PC-9 (cell line): ENCODE data around the gene TAS2R1. TPM values are rescaled to one million over a fixed set of nuclear protein-coding genes. Genes with fewer than 3 reads are reported as not detected.

Source experiments
- BruUV-seq: library from RNA; stranded (reverse); fragments of 400-500 nt; replicated peaks from 2 replicates; lab custom pipeline; 2021; lab: Mats Ljungman, UMichigan
- CTCF ChIA-PET: fragments of 300-600 bp; sonication (Branson Sonifier 250); formaldehyde crosslinking; loops from one replicate; lab custom pipeline; 2022; ENCODE audit warnings: antibody characterized with exemption; lab: Charles Lee
- POLR2A ChIA-PET: fragments of 300-600 bp; sonication (Branson Sonifier 250); formaldehyde crosslinking; loops from one replicate; lab custom pipeline; 2022; ENCODE audit warnings: antibody characterized with exemption; ENCODE audit not compliant: unreplicated experiment; lab: Charles Lee
- DNase-seq, 2 experiments: peaks; one replicate each; pipeline versions ENCODE4 v3.0.0 to v3.0.0-alpha.2; 2015 to 2022; ENCODE audit warnings: mixed read lengths in 1 of 2
- H2AFZ ChIP-seq: fragments of 200-600 bp; sonication (generic); 2 replicates; pipeline ENCODE4 v1.8.1; 2017; ENCODE audit warnings: antibody characterized with exemption
- H3F3A ChIP-seq: fragments of 200-600 bp; sonication (generic); 2 replicates; pipeline ENCODE4 v1.8.1; 2017; ENCODE audit warnings: antibody characterized with exemption, mild to moderate bottlenecking, low read depth; ENCODE audit not compliant: insufficient read depth
- H3K27ac ChIP-seq: fragments of 200-600 bp; sonication (generic); 2 replicates; pipeline ENCODE4 v1.6.1; 2016; ENCODE audit warnings: mixed run types
- H3K27me3 ChIP-seq: fragments of 200-600 bp; sonication (generic); 2 replicates; pipeline ENCODE4 v1.6.1; 2016; ENCODE audit warnings: low read depth, mixed run types; ENCODE audit not compliant: insufficient read depth
- H3K36me3 ChIP-seq: fragments of 200-600 bp; sonication (generic); 2 replicates; pipeline ENCODE4 v1.6.1; 2016; ENCODE audit warnings: low read depth, mixed run types
- H3K4me1 ChIP-seq: fragments of 200-600 bp; sonication (generic); replicated peaks from 2 replicates; pipeline ENCODE4 v1.6.1; 2016; ENCODE audit warnings: mixed run types; ENCODE audit not compliant: insufficient read depth
- H3K4me2 ChIP-seq: fragments of 200-600 bp; sonication (generic); 2 replicates; pipeline ENCODE4 v1.6.1; 2017; ENCODE audit warnings: mixed run types
- H3K4me3 ChIP-seq: fragments of 200-600 bp; sonication (generic); 2 replicates; pipeline ENCODE4 v1.6.1; 2016; ENCODE audit warnings: mixed run types
- H3K79me2 ChIP-seq: fragments of 200-600 bp; sonication (generic); 2 replicates; pipeline ENCODE4 v1.6.1; 2017; ENCODE audit warnings: low read depth, mixed run types
- H3K9me2 ChIP-seq: fragments of 200-600 bp; sonication (generic); 2 replicates; pipeline ENCODE4 v1.8.1; 2017; ENCODE audit warnings: mild to moderate bottlenecking; ENCODE audit not compliant: insufficient read depth
- H3K9me3 ChIP-seq: fragments of 200-600 bp; sonication (generic); 2 replicates; pipeline ENCODE4 v1.8.1; 2016; ENCODE audit warnings: low read depth; ENCODE audit not compliant: insufficient read depth
- H4K20me1 ChIP-seq: fragments of 200-600 bp; sonication (generic); 2 replicates; pipeline ENCODE4 v1.8.1; 2017; ENCODE audit not compliant: insufficient read depth
- EZH2 ChIP-seq: fragments of 200-600 bp; sonication (generic); IDR thresholded peaks from 2 replicates; pipeline ENCODE4 v1.8.0; 2017; ENCODE audit warnings: antibody characterized with exemption, low read depth
- intact Hi-C: fragments of 100-400 bp; cut with micrococcal nuclease; formaldehyde crosslinking; loops from one replicate; pipeline ENCODE4 v1.10.0; 2022; ENCODE audit not compliant: unreplicated experiment
- total RNA-seq: library from RNA; stranded (reverse); gene quantifications from 2 replicates; pipeline ENCODE4 v1.2.3, GENCODE V29; 2021
- TF ChIP-seq, protein P1 (sequence below): fragments of 200-600 bp; sonication (generic); conservative IDR thresholded peaks from 2 replicates; pipeline ENCODE4 v1.6.1; 2017; ENCODE audit warnings: mixed run types, antibody characterized with exemption, mild to moderate bottlenecking, moderate library complexity

The TAS2R1 gene
- total RNA-seq, 1 experiment from 2014 or later: not detected

DNA sequence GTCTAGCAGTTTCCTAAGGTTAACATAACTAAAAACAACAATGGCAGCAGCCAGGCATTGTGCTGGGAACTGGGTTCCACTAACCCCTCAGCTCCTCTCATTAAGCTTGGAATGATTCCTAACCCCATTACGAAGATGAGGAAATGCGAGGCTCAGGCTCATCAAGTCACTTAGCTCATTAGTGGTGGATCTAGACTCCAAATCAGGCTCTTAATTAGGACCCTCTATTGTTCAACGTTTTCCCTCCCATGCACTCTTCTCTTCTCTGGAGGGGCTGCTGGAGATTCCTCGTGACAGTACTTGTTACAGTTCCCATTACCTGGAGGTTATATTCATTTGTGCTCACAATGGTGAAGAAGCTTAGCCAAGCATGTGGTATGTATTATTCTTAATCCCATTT, 6.5 kb downstream of the TAS2R1 start:
- no peaks in the 10 kb centered on the region for H3K27me3 ChIP-seq
- H3K4me3 ChIP-seq: no peak overlapping the region
- H3K4me1 ChIP-seq: peaks cover 12% of the 10 kb centered on the region
- no peaks in the 10 kb centered on the region for H3K79me2 ChIP-seq
- H3F3A ChIP-seq: no peaks in the 10 kb centered on the region
- TF ChIP-seq, protein P1, sequence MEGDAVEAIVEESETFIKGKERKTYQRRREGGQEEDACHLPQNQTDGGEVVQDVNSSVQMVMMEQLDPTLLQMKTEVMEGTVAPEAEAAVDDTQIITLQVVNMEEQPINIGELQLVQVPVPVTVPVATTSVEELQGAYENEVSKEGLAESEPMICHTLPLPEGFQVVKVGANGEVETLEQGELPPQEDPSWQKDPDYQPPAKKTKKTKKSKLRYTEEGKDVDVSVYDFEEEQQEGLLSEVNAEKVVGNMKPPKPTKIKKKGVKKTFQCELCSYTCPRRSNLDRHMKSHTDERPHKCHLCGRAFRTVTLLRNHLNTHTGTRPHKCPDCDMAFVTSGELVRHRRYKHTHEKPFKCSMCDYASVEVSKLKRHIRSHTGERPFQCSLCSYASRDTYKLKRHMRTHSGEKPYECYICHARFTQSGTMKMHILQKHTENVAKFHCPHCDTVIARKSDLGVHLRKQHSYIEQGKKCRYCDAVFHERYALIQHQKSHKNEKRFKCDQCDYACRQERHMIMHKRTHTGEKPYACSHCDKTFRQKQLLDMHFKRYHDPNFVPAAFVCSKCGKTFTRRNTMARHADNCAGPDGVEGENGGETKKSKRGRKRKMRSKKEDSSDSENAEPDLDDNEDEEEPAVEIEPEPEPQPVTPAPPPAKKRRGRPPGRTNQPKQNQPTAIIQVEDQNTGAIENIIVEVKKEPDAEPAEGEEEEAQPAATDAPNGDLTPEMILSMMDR: no peak
- no peak for TF ChIP-seq EZH2
- ChIA-PET CTCF (no interaction called here), POLR2A (no interaction called here)
- no peaks in the 10 kb centered on the region for H3K36me3 ChIP-seq
- no peaks in the 10 kb centered on the region for H3K9me2 ChIP-seq
- intact Hi-C loops: no loop called here
- DNase-seq: no peak
- H3K4me2 ChIP-seq: no peak overlapping the region
- no peaks in the 10 kb centered on the region for H3K9me3 ChIP-seq
- H2AFZ ChIP-seq: no peak overlapping the region
- no peaks in the 10 kb centered on the region for H4K20me1 ChIP-seq
- BruUV-seq: no TSS peak
- H3K27ac ChIP-seq: no peak overlapping the region

DNA sequence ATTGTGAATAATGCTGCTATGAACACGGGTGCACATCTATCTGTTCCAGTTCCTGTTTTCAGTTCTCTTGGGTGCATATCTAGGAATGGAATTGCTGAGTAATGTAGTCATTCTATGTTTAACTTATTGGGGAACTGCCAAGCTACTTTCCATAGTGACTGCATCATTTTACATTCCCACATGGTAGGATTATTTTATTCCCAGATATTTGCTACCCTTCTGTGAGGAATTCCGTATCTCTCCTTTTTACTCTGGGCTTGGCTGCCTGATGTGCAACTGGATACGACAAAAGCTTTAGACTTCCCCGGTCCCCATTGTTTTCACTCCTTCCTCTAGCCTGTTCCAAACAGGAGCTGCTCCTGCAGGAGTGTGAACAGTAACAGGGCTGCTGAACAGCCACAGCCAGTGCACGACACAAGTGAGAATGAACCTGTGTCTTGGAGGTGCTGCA, 7.2 kb downstream of the TAS2R1 start:
- Histone ChIP-seq H3K79me2 (no peaks in the 10 kb centered on the region), H2AFZ (no peak overlapping the region), H3K9me3 (no peaks in the 10 kb centered on the region), H3K9me2 (no peaks in the 10 kb centered on the region), H3K4me1 (peaks cover 15% of the 10 kb centered on the region), H3K4me3 (no peak overlapping the region), H3K27me3 (no peaks in the 10 kb centered on the region), H3K27ac (no peak overlapping the region), H3F3A (no peaks in the 10 kb centered on the region), H3K36me3 (no peaks in the 10 kb centered on the region), H4K20me1 (no peaks in the 10 kb centered on the region), H3K4me2 (no peak overlapping the region)
- ChIA-PET POLR2A (no interaction called here), CTCF (no interaction called here)
- BruUV-seq: no TSS peak
- no peak for DNase-seq
- TF ChIP-seq, protein P1: no peak
- no peak for TF ChIP-seq EZH2
- intact Hi-C loops: no loop called here

DNA sequence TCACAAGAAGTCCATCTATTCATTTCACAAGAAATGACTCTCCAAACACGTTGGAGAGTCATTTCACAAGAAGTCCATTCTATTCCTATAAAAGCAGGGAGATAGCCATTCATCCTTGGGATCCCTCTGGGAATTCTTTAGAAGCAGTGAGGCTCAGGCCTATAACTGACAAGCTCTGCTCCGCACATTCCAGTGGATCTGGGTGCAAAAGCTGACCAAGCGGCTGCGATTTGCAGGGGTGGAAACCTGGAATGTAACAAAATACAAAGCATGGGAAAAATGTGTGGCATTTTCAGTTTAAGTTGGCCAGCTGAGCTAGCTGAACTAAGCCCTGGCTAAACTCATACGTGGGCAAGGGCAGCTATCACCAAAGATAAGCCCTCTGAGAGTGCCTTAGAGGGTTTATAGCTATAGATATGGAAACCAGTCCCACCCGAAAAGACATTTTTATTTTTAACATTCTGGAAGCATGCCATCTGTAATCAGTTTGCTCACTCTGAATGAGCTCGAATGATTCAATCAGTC, 8.7 kb downstream of the TAS2R1 start:
- BruUV-seq: no TSS peak
- no peaks in the 10 kb centered on the region for H3K9me3 ChIP-seq
- no peak overlapping the region for H3K4me3 ChIP-seq
- DNase-seq: no peak
- no peak overlapping the region for H3K4me2 ChIP-seq
- POLR2A ChIA-PET: no interaction called here
- H3K79me2 ChIP-seq: no peaks in the 10 kb centered on the region
- no peaks in the 10 kb centered on the region for H4K20me1 ChIP-seq
- no peaks in the 10 kb centered on the region for H3K36me3 ChIP-seq
- no peaks in the 10 kb centered on the region for H3F3A ChIP-seq
- CTCF ChIA-PET: no interaction called here
- no peaks in the 10 kb centered on the region for H3K9me2 ChIP-seq
- H3K4me1 ChIP-seq: peaks cover 20% of the 10 kb centered on the region
- no peaks in the 10 kb centered on the region for H3K27me3 ChIP-seq
- intact Hi-C loops: no loop called here
- no peak overlapping the region for H2AFZ ChIP-seq
- H3K27ac ChIP-seq: no peak overlapping the region
- TF ChIP-seq, protein P1: no peak
- no peak for TF ChIP-seq EZH2
